H1 (cell line): ENCODE results near the gene LCE4A. TPM values are rescaled to one million over a fixed set of nuclear protein-coding genes. Genes with fewer than 3 reads are reported as not detected.

Experiments used
- CTCF ChIA-PET: fragments of 300-600 bp; sonication (Branson Sonifier 250); formaldehyde crosslinking; loops from one replicate; lab custom pipeline; 2021; ENCODE audit not compliant: partially characterized antibody; lab: Charles Lee
- POLR2A ChIA-PET: fragments of 300-600 bp; sonication (Branson Sonifier 250); formaldehyde crosslinking; loops from one replicate; lab custom pipeline; 2021; ENCODE audit warnings: inconsistent platforms; ENCODE audit not compliant: partially characterized antibody; lab: Charles Lee
- DNase-seq, 2 experiments: peaks; one replicate each; pipeline versions ENCODE4 v3.0.0 to v3.0.0-alpha.2; 2010 to 2022; ENCODE audit warnings: low spot score in 2 of 2, low read depth in 1 of 2, mixed read lengths in 1 of 2
- FAIRE-seq: peaks from 2 replicates; lab custom pipeline; 2011; peaks lifted over from hg19 to GRCh38; lab: Jason Lieb, UNC
- H2AFZ ChIP-seq: 2 replicates; pipeline ENCODE4 v1.8.1; 2012; ENCODE audit warnings: low read length, inconsistent platforms
- H2AK5ac ChIP-seq: 2 replicates; pipeline ENCODE4 v1.6.1; 2013; ENCODE audit warnings: low read depth, low read length
- H2BK120ac ChIP-seq: replicated peaks from 2 replicates; pipeline ENCODE3; 2013; ENCODE audit warnings: low read depth, low read length, inconsistent platforms
- H2BK12ac ChIP-seq: 2 replicates; pipeline ENCODE4 v1.6.1; 2013; ENCODE audit warnings: low read depth, low read length
- H2BK15ac ChIP-seq: 2 replicates; pipeline ENCODE4 v1.6.1; 2013; ENCODE audit warnings: low read length
- H2BK20ac ChIP-seq: 2 replicates; pipeline ENCODE4 v1.6.1; 2013; ENCODE audit warnings: low read length
- H2BK5ac ChIP-seq: 2 replicates; pipeline ENCODE4 v1.6.1; 2013; ENCODE audit warnings: low read depth, low read length
- H3K14ac ChIP-seq: 2 replicates; pipeline ENCODE4 v1.6.1; 2013; ENCODE audit warnings: inconsistent platforms; ENCODE audit not compliant: insufficient read length
- H3K18ac ChIP-seq: 2 replicates; pipeline ENCODE4 v1.6.1; 2013; ENCODE audit warnings: low read length; ENCODE audit errors: extremely low read depth
- H3K23ac ChIP-seq: 2 replicates; pipeline ENCODE4 v1.6.1; 2013; ENCODE audit warnings: inconsistent platforms; ENCODE audit not compliant: insufficient read length
- H3K23me2 ChIP-seq: 2 replicates; pipeline ENCODE4 v1.6.1; 2013; ENCODE audit warnings: low read depth, low read length
- H3K27ac ChIP-seq: 2 replicates; pipeline ENCODE4 v1.6.1; 2011; ENCODE audit warnings: low read depth, low read length, inconsistent platforms
- H3K27me3 ChIP-seq, 4 experiments: replicated peaks in 1 of 4; 1 replicate in 1 of 4; 2 replicates in 3 of 4; pipeline versions ENCODE4 v1.6.1 to v1.8.1; 2011 to 2013; ENCODE audit warnings: low read length in 3 of 4, mild to moderate bottlenecking in 3 of 4, inconsistent platforms in 2 of 4, mixed read lengths in 2 of 4, moderate library complexity in 1 of 4; ENCODE audit not compliant: control insufficient read depth in 3 of 4, insufficient read depth in 3 of 4; ENCODE audit errors: extremely low read depth in 1 of 4
- H3K36me3 ChIP-seq, 4 experiments: 2 replicates each; pipeline versions ENCODE4 v1.6.1 to v1.8.1; 2011 to 2013; ENCODE audit warnings: mild to moderate bottlenecking in 4 of 4, low read length in 3 of 4, moderate library complexity in 2 of 4, control low read depth in 1 of 4, inconsistent platforms in 1 of 4; ENCODE audit not compliant: insufficient read depth in 4 of 4, control insufficient read depth in 2 of 4
- H3K4ac ChIP-seq: replicated peaks from 2 replicates; pipeline ENCODE3; 2013; ENCODE audit warnings: low read length, low read depth, mixed read lengths, inconsistent platforms; ENCODE audit not compliant: insufficient read length
- H3K4me1 ChIP-seq, 4 experiments: replicated peaks in 1 of 4; 1 replicate in 1 of 4; 2 replicates in 3 of 4; pipeline versions ENCODE4 v1.6.1 to v1.8.1; 2011 to 2013; ENCODE audit warnings: low read length in 3 of 4, inconsistent platforms in 2 of 4, mixed read lengths in 1 of 4; ENCODE audit not compliant: insufficient read depth in 4 of 4, control insufficient read depth in 3 of 4
- H3K4me2 ChIP-seq, 2 experiments: 2 replicates each; pipeline versions ENCODE4 v1.6.1 to v1.8.1; 2011 to 2013; ENCODE audit warnings: low read depth in 2 of 2, low read length in 2 of 2, control low read depth in 1 of 2, inconsistent platforms in 1 of 2, mild to moderate bottlenecking in 1 of 2; ENCODE audit not compliant: insufficient read depth in 1 of 2
- H3K4me3 ChIP-seq, 4 experiments: fragments of 200-600, 300-600 bp in 1 of 4; sonication (generic), shearing (Covaris generic), sonication (Bioruptor Twin) in 1 of 4; 2 replicates each; pipeline versions ENCODE4 v1.5.1 to v1.8.1; 2011 to 2016; ENCODE audit warnings: low read length in 4 of 4, low read depth in 3 of 4, control low read depth in 2 of 4, inconsistent platforms in 2 of 4, mild to moderate bottlenecking in 2 of 4, mixed read lengths in 1 of 4, moderate library complexity in 1 of 4; ENCODE audit not compliant: insufficient read depth in 2 of 4; ENCODE audit errors: extremely low read depth in 1 of 4
- H3K56ac ChIP-seq: replicated peaks from 2 replicates; pipeline ENCODE3; 2013; ENCODE audit warnings: low read depth, mild to moderate bottlenecking, mixed read lengths, low read length, inconsistent platforms; ENCODE audit not compliant: insufficient read length
- H3K79me1 ChIP-seq: 2 replicates; pipeline ENCODE4 v1.6.1; 2013; ENCODE audit warnings: low read depth, low read length, control low read depth
- H3K79me2 ChIP-seq, 2 experiments: 2 replicates each; pipeline versions ENCODE4 v1.6.1 to v1.8.1; 2012 to 2013; ENCODE audit warnings: low read length in 2 of 2, mild to moderate bottlenecking in 2 of 2, inconsistent platforms in 1 of 2; ENCODE audit not compliant: insufficient read depth in 2 of 2, control insufficient read depth in 1 of 2
- H3K9ac ChIP-seq, 4 experiments: replicated peaks in 1 of 4; 1 replicate in 1 of 4; 2 replicates in 3 of 4; pipeline versions ENCODE4 v1.6.1 to v1.8.1; 2011 to 2013; ENCODE audit warnings: low read depth in 3 of 4, low read length in 3 of 4, control low read depth in 2 of 4, mild to moderate bottlenecking in 2 of 4, moderate library complexity in 2 of 4, inconsistent platforms in 1 of 4; ENCODE audit errors: extremely low read depth in 1 of 4
- H3K9me3 ChIP-seq, 2 experiments: 2 replicates each; pipeline versions ENCODE4 v1.6.1 to v1.8.1; 2012 to 2013; ENCODE audit warnings: mild to moderate bottlenecking in 2 of 2, moderate library complexity in 2 of 2, control low read depth in 1 of 2, inconsistent platforms in 1 of 2, low read depth in 1 of 2, low read length in 1 of 2, mixed read lengths in 1 of 2; ENCODE audit not compliant: insufficient read depth in 2 of 2
- H4K20me1 ChIP-seq, 2 experiments: replicated peaks in 1 of 2; 2 replicates each; pipeline versions ENCODE3 to v1.8.1; 2011 to 2013; ENCODE audit warnings: inconsistent platforms in 2 of 2, low read length in 2 of 2, mild to moderate bottlenecking in 1 of 2; ENCODE audit not compliant: insufficient read depth in 2 of 2, control insufficient read depth in 1 of 2
- H4K5ac ChIP-seq: 2 replicates; pipeline ENCODE4 v1.6.1; 2013; ENCODE audit warnings: low read length, low read depth, mixed read lengths, inconsistent platforms; ENCODE audit not compliant: insufficient read length
- H4K8ac ChIP-seq: 2 replicates; pipeline ENCODE4 v1.8.0; 2013; ENCODE audit warnings: mild to moderate bottlenecking, moderate library complexity, low read length, inconsistent platforms; ENCODE audit not compliant: insufficient read depth; ENCODE audit errors: extremely low read depth
- H4K91ac ChIP-seq: replicated peaks from 2 replicates; pipeline ENCODE3; 2013; ENCODE audit warnings: low read length, mixed read lengths, inconsistent platforms; ENCODE audit not compliant: insufficient read length
- ATF2 ChIP-seq: IDR thresholded peaks from 2 replicates; pipeline ENCODE4 v1.6.1; 2012; ENCODE audit warnings: low read length, inconsistent platforms
- BACH1 ChIP-seq: IDR thresholded peaks from 2 replicates; pipeline ENCODE4 v1.6.1; 2012; ENCODE audit warnings: low read length, improper control_type of control experiment
- CBX8 ChIP-seq: fragments of 300-800, 300-1000 bp; sonication (generic); IDR thresholded peaks from 2 replicates; pipeline ENCODE4 v1.7.1; 2016; ENCODE audit warnings: low read depth, low read length, borderline replicate concordance
- EZH2 ChIP-seq: fragments of 200-600 bp; sonication (generic); IDR thresholded peaks from 2 replicates; pipeline ENCODE4 v1.7.1; 2012; ENCODE audit warnings: low read depth, mild to moderate bottlenecking, moderate library complexity, low read length, inconsistent platforms; ENCODE audit not compliant: severe bottlenecking
- FOSL1 ChIP-seq: IDR thresholded peaks from 2 replicates; pipeline ENCODE4 v1.6.1; 2011; ENCODE audit warnings: mild to moderate bottlenecking, low read depth, low read length, moderate library complexity; ENCODE audit not compliant: insufficient read depth
- JUND ChIP-seq: IDR thresholded peaks from 2 replicates; pipeline ENCODE4 v1.6.1; 2011; ENCODE audit warnings: mild to moderate bottlenecking, improper control_type of control experiment, low read length
- KDM1A ChIP-seq: fragments of 200-600, 300-600 bp; sonication (generic); IDR thresholded peaks from 2 replicates; pipeline ENCODE4 v1.7.1; 2016; ENCODE audit warnings: mild to moderate bottlenecking, low read length, borderline replicate concordance
- PHF8 ChIP-seq: fragments of 200-600 bp; sonication (generic); conservative IDR thresholded peaks from 2 replicates; pipeline ENCODE4 v1.7.1; 2012; ENCODE audit warnings: low read depth, mild to moderate bottlenecking, inconsistent platforms, low read length, moderate library complexity
- RAD21 ChIP-seq, 2 experiments: IDR thresholded peaks in 1 of 2; conservative IDR thresholded peaks in 1 of 2; 2 replicates each; pipeline ENCODE4 v1.6.1; 2011; ENCODE audit warnings: low read depth in 2 of 2, low read length in 2 of 2, improper control_type of control experiment in 1 of 2, inconsistent platforms in 1 of 2, mild to moderate bottlenecking in 1 of 2, moderate library complexity in 1 of 2
- RFX5 ChIP-seq: IDR thresholded peaks from 2 replicates; pipeline ENCODE4 v1.6.1; 2011; ENCODE audit warnings: low read depth, low read length, improper control_type of control experiment, borderline replicate concordance
- SIRT6 ChIP-seq: IDR thresholded peaks from one replicate; pipeline ENCODE4 v1.7.1; 2012; ENCODE audit warnings: low read length, inconsistent platforms
- TAF1 ChIP-seq: IDR thresholded peaks from 2 replicates; pipeline ENCODE4 v1.6.1; 2011; ENCODE audit warnings: mild to moderate bottlenecking, low read depth, low read length
- ZNF274 ChIP-seq: IDR thresholded peaks from 2 replicates; pipeline ENCODE4 v1.7.0; 2012; ENCODE audit warnings: low read length, borderline replicate concordance; ENCODE audit errors: extremely low read depth
- WGBS, 2 experiments: shearing (Covaris generic) in 1 of 2; methylation state at CpG; one replicate each; pipeline versions ENCODE4 v1.1.6 to v1.1.7; 2013 to 2015; ENCODE audit warnings: low lambda C conversion rate in 2 of 2, mixed read lengths in 2 of 2, inconsistent platforms in 1 of 2, low coverage in 1 of 2, missing lambda C conversion rate in 1 of 2; ENCODE audit not compliant: insufficient replicate concordance in 2 of 2, insufficient coverage in 1 of 2, insufficient read length in 1 of 2; ENCODE audit errors: extremely low coverage in 1 of 2, missing lambda C conversion rate in 1 of 2; 5-methylcytosine and 5-hydroxymethylcytosine counted together
- polyA plus RNA-seq, 7 experiments: library from polyadenylated mRNA; depleted of rRNA in 3 of 7; stranded (reverse) in 5 of 7; unstranded in 2 of 7; fragments of >200 nt in 5 of 7; fragments of 200-250 nt in 2 of 7; gene quantifications; 1 replicate in 5 of 7; 2 replicates in 1 of 7; 4 replicates in 1 of 7; pipeline versions ENCODE4 v1.2.1 to v1.2.3, GENCODE V29; 2011 to 2013; ENCODE audit warnings: missing spikeins in 2 of 7, mixed read lengths in 2 of 7
- total RNA-seq: library from RNA; stranded (reverse); fragmentation: NEBNext Ultra II Directional; extraction: Animal tissue kit (Norgen Biotek cat#: 25700); gene quantifications from 2 replicates; pipeline ENCODE4 v1.2.1, GENCODE V29; 2021

Gene LCE4A
- total and polyA plus RNA-seq, 2 of the 8 experiments (the other 6 are each of a cell fraction or from before 2014, with no cell fraction given) = not detected

GRCh38 chr1:152673016-152673415 is 34.9 kb upstream of the LCE4A start:
- Histone ChIP-seq H3K14ac (no peak overlapping the region), H3K4ac (no peak overlapping the region), H2BK20ac (no peak overlapping the region), H3K9me3 (peaks cover 67 to 81% of the 10 kb centered on the region in 2 experiments), H3K4me3 (no peak overlapping the region), H2AK5ac (no peak overlapping the region), H2BK15ac (no peak overlapping the region), H3K79me2 (no peaks in the 10 kb centered on the region), H3K4me2 (no peak overlapping the region), H4K20me1 (no peaks in the 10 kb centered on the region), H3K79me1 (no peaks in the 10 kb centered on the region), H3K18ac (no peak overlapping the region), H3K9ac (no peak overlapping the region), H4K8ac (no peak overlapping the region), H3K36me3 (no peaks in the 10 kb centered on the region), H3K4me1 (no peaks in the 10 kb centered on the region), H2AFZ (no peak overlapping the region), H2BK120ac (no peak overlapping the region), H3K27ac (no peak overlapping the region), H4K5ac (no peak overlapping the region), H3K27me3 (no peaks in the 10 kb centered on the region), H3K23me2 (no peaks in the 10 kb centered on the region; the same call in 1 of the 2 replicates), H2BK12ac (no peak overlapping the region), H3K23ac (no peak overlapping the region), H3K56ac (no peak overlapping the region), H2BK5ac (no peak overlapping the region), H4K91ac (no peak overlapping the region)
- FAIRE-seq (no peak), DNase-seq (no peak)
- 34% methylated on average over 2 of the region's 2 CpGs; no CpG with 5 or more reads in 1 of the 2 experiments for WGBS, 2 experiments
- CTCF ChIA-PET = no interaction called here
- POLR2A ChIA-PET = no interaction called here
- TF ChIP-seq RAD21 (IDR thresholded peaks at IDR 0.05 in 1 of 2, conservative IDR thresholded peaks at IDR 0.05 in 1 of 2; ENCODE audit: low read depth in 2 of 2, low read length in 2 of 2) (no peak), EZH2 (no peak), ZNF274 (no peak), TAF1 (no peak), KDM1A (no peak), FOSL1 (no peak), BACH1 (no peak), JUND (no peak), SIRT6 (no peak), PHF8 (no peak), CBX8 (no peak), RFX5 (no peak), ATF2 (no peak)
